GM10266 (cell line): ENCODE measurements around the gene ZSCAN31.
A peak's percentile ranks its signal among the peaks of the same experiment; 100 is the strongest.

Source experiments
- DNase-seq: peaks from one replicate; pipeline ENCODE4 v3.0.0; 2012; ENCODE audit errors: extremely low spot score
- TF ChIP-seq, protein P1 (sequence below): IDR thresholded peaks from 2 replicates; pipeline ENCODE4 v1.5.1; 2012; ENCODE audit warnings: mild to moderate bottlenecking, low read depth; ENCODE audit not compliant: control insufficient read depth, insufficient read depth; ENCODE audit errors: missing control alignments

The ZSCAN31 gene

DNA sequence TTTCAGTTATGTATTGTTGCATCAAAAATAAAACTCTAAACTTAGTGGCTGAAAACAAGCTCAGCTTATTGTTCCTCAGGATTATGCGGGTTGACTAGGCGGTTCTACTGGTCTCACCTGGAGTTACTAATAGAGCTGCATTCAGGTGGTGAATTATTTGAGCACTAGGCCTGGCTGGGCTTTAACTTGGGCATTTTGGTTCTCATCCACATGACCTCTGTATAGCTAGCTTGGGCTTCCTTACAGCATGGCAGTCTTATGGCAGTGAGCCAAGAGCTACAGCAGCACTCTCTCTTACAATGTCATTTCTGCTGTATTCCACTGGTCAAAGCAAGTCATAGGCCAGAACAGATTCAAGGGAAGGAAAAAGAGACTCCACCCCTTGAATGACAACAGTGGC lies 53.0 kb downstream of the ZSCAN31 start:
- TF ChIP-seq, protein P1, sequence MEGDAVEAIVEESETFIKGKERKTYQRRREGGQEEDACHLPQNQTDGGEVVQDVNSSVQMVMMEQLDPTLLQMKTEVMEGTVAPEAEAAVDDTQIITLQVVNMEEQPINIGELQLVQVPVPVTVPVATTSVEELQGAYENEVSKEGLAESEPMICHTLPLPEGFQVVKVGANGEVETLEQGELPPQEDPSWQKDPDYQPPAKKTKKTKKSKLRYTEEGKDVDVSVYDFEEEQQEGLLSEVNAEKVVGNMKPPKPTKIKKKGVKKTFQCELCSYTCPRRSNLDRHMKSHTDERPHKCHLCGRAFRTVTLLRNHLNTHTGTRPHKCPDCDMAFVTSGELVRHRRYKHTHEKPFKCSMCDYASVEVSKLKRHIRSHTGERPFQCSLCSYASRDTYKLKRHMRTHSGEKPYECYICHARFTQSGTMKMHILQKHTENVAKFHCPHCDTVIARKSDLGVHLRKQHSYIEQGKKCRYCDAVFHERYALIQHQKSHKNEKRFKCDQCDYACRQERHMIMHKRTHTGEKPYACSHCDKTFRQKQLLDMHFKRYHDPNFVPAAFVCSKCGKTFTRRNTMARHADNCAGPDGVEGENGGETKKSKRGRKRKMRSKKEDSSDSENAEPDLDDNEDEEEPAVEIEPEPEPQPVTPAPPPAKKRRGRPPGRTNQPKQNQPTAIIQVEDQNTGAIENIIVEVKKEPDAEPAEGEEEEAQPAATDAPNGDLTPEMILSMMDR: no peak
- DNase-seq: no peak

DNA sequence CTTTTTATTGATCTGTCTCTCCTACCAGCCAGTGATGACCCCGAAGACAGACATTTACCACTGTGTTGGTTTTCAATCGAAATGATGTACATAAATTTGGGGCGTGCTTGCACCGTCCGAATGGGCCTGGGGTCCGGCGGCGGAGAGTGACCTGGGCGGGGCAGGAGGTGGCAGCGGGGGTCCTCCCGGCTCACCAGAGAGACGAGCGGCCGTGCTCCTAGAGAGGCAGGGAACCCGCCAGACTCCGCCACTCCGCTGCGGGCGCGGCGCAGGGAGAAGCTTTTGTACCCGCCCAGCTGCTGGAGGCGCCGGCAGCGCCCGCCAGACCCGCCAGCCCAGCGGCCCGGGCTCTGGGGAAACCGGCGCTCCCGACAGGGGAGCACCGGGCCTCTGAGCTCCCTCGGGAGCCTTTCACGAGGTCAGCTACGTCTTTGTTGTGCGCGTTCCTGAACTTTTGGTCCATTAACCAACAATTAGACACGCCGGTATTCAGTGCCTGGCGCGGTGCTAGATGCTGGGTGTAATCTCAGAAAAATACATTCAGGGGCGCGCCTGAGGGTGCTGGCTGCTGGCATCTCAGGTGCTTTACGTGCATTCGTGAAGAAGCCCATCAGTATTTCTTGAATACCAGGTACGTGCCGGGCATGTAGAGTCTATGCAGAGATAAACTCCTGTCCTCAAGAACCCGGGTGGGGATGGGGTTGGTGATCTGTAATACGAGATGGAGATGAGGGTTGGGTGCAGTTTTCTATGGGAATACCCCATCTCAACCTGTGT lies 54.5 kb downstream of the ZSCAN31 start, which contains the start of gene PGBD1:
TSS of gene PGBD1 (plus strand) at position 285 of the 777 bp plus-strand sequence. CDS start 2,242 bp downstream, outside the sequence.
- peak; percentile 63 for DNase-seq
- TF ChIP-seq, protein P1: no peak

GRCh38 chr6:28280595-28281287 lies 55.2 kb downstream of the ZSCAN31 start:
- TF ChIP-seq, protein P1: no peak
- DNase-seq: no peak

DNA sequence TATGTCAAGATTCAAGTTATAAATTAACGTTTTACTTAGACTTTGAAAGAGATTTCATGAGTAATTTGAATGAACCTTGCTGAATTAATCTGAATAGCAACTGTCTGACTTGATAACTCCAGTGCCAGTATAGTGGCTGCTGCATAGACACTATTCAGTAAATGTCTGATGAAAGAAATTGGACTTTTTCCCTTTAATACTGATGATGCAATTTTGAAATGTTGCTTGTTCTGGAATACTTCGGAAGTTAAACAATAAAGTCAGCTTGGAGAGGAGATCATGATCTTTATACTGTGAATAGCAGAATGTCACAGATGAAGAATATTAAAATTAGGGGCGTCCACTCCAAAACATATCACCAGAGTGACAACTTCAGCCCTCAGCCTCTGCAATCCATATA lies 58.2 kb downstream of the ZSCAN31 start:
- DNase-seq: no peak
- TF ChIP-seq, protein P1: no peak

- TF ChIP-seq, protein P1: no peak
- DNase-seq: no peak
Observed at GRCh38 chr6:28274888-28275287, 61.1 kb downstream of the ZSCAN31 start.
